ENCODE measurements around the gene VWA2.
"Not testable (repeated sequence)": the region's sequence is repeated elsewhere in the genome, so short reads cannot be mapped to it uniquely, and the experiment has no call there.

VWA2 gene

GRCh38 chr10:114320249-114321116 lies 81.4 kb downstream of the VWA2 start:
- DNase-seq: no peak

- no peak for DNase-seq
Observed at GRCh38 chr10:114322344-114322743, 83.3 kb downstream of the VWA2 start.

DNA sequence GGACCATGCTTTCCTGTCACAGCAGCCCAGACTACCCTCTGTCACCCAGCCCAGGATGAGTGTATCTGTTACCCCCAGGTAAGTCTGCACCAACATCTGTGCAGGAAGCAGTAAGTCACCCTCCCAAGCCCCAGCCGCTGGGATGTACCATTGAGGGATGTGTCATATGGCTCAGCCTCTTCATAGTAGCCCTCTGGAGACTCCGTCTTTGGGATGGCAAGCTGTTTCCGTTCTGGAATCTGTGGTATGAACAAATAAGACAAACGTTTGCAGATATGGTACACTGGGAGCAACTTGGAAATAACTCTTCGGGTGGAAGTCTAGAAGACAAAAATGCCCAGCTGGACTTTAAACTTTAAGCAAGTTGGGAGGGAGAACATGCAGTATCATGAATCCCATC lies 84.0 kb downstream of the VWA2 start:
- no peak for DNase-seq

DNA sequence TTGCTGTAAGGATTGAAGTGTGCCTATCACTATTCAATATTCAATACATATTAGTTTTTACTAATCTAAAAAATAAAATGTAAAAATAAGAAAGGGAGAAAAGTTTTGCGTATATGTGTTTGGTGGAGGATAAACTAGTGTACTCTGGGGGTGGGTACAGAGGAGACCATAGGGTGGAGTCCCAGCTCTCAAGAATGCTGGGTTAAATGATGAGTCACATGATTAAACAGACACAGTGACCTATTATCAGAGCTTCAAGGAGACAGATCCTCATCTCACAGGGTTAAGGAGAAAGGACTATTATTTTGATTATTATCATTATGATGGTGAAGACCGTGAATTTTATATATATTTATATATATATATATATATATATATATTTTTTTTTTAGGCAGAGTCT lies 87.7 kb downstream of the VWA2 start:
- no peak for DNase-seq

DNA sequence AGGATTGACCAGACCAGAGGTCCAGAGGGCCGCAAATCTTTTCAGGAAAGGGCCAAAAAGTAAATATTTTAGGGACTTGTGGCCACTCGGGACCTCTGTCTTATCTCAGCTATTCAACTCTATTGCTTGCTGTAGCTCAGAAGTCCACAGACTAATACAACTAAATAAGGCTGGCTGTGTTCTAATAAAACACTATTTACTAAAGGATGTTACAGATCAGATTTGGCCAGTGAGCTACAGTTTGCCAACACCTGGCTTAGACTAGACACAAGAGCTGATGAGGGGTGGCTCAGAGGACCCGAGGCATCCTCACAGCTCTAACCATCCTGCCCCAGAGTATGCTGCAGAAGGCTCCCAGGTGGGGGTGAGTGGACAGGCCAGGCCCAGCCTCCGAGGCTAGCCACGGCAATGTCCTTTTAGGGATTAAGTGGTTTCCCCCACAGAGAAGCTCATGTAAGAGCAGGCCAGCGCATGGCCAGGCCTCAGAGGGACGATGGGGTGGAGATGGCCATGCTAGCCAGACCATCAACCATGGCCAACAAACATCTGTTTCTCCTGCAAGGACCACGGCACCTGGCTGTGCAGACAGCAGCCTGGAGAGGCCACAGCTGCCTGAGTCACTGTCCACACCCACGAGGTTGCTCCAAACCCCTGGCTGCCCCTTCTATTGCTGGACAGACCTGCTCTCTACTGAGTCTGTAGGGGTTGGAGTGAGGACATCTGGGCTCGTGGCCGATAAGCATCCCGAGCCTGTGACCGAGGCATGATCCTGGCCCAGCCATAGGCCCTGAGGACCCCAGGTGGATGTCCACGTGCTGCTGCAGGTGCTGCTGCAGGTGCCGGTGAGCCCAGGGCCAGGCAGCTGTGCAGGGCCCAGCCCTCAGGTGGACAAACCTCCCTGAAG lies 88.7 kb downstream of the VWA2 start:
- no peak for DNase-seq

GRCh38 chr10:114328441-114328812 lies 89.4 kb downstream of the VWA2 start:
- no peak for DNase-seq

DNA sequence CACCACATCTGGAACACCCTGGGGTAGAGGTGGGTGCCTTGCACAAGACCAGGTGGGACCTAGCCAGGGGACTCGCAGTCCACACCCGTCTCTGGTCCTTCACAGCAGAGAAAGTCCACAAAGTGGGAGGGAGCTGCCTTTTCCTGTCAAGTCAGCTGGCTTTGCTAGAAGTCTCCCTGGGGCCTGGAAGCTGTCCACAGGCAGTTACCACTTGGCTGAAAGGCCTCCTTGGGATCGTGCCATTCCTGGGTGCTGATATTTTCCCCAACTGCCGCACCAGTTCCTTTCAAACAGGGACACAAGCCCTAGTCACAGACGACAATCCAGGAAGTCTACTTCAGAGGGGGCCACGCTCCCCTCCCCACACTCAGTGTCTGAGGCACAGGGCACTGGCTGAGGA lies 89.8 kb downstream of the VWA2 start:
- no peak for DNase-seq

GRCh38 chr10:114329634-114330365 lies 90.7 kb downstream of the VWA2 start:
- DNase-seq: no peak

- DNase-seq: no peak
Observed at GRCh38 chr10:114332301-114333192, 93.5 kb downstream of the VWA2 start.

DNA sequence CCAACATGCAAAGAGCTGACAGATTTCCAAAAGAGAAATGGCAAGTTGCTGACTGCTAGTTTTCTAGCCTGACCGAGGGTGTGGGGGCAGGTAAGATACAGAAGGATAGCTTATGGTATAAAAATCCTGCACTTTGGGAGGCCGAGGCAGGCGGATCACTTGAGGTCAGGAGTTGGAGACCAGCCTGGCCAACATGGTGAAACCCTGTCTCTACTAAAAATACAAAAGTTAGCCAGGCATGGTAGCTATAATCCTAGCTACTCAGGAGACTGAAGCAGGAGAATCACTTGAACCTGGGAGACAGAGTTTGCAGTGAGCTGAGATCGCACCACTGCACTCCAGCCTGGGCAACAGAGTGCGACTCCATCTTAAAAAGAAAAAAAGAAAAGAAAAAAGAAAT lies 94.4 kb downstream of the VWA2 start:
- DNase-seq: not testable (repeated sequence)

- DNase-seq: no peak
Observed at GRCh38 chr10:114334301-114334700, 95.2 kb downstream of the VWA2 start.

DNA sequence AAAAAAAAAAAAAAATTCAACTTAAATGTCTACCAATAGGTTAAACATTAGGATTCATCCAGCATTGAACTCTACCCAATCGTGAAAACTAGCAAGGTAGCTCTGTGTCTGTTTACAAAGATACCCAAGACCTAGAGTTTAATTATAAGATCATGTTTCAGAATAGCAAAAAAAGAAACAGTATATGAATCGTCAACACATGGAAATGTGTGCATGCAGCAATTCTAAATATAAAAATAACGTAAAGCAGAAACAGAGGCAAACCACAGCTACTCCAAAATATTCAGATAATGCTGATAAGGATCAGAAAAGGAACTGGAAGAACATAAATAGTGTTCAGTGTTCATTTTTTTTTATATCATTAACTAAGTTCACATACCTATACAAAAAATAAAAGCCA lies 96.6 kb downstream of the VWA2 start:
- no peak for DNase-seq

- DNase-seq: no peak
Observed at GRCh38 chr10:114336823-114337509, 97.9 kb downstream of the VWA2 start.

- no peak for DNase-seq
Observed at GRCh38 chr10:114337510-114338462, 98.7 kb downstream of the VWA2 start.

GRCh38 chr10:114340816-114341215 lies 101.8 kb downstream of the VWA2 start:
- DNase-seq: no peak

All from activated gamma-delta T cell treated with Interleukin-2 at 50 U/mL for 16 hours (primary cell).